Measurements from ENCODE around the gene ENPP7.

ENPP7 gene

GRCh38 chr17:79777894-79778503 lies 47.3 kb downstream of the ENPP7 start, which contains the start of gene CBX2:
CBX2 (plus strand) TSS chr17:79778148; CDS start chr17:79778236, 88 bp downstream.
- peak; percentile 96 for DNase-seq (ENCODE audit: low spot score)

GRCh38 chr17:79778504-79779083 lies 47.9 kb downstream of the ENPP7 start:
- DNase-seq (ENCODE audit: low spot score) = peak; percentile 57

DNA sequence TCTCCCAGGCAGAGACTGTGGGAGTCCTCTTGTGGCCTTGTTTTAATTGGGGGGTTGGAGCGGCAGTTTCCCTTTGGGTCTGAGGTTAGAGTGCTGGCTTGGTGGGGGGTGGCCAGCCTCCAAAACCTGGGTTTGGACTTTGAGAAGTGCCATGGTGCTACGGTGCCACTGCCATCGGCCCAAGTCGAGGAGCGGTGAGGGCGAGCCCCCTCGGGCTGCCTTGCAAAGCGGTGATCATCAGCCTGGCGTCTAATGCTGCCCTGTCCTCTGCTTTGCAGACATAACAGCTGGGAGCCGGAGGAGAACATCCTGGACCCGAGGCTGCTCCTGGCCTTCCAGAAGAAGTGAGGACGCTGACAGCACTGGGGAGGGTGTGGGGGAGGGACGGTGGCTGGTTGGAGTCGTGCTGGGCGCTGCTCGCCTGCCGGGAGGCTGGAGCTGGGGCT lies 48.4 kb downstream of the ENPP7 start:
- DNase-seq (ENCODE audit: low spot score) = no peak

DNA sequence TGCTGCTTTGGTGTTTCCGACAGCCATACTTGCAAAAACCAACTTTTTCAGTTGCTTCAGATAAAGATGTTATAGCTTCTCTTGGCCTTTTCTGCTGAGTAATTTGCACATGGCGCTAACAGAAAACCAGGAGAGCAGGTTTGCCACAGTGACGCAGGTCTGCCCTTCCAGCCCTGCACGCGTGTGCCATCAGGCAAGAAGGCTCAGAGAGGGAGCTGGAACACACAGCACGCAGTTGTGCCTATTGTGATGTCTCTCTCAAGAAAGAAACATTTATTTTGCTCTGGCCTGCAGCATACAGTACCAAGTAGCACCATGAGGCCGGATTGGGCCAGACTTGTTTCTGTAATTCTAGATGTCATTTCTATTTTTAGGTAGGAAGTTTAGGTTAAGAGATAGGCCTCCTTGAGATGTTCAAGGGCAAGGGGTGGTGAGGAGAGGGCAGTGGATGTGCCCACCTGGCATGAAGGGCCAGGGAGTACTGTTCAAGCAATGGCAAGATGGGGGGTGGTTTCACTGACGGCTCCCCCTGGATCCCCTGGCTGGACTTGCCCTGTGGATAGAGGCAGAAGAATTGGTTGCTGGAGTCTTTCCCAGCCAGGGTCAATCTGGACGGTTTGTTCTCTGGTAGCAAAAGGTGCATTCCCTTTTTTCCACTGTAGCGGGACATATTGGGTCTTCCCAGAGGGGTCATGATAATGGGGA lies 49.1 kb downstream of the ENPP7 start:
- DNase-seq (ENCODE audit: low spot score) = no peak

- no peak for DNase-seq (ENCODE audit: low spot score)
These were observed 50.4 kb downstream of the ENPP7 start for GRCh38 chr17:79781012-79781650.

- DNase-seq (ENCODE audit: low spot score) = no peak
These were observed 51.2 kb downstream of the ENPP7 start for GRCh38 chr17:79781736-79782575.

DNA sequence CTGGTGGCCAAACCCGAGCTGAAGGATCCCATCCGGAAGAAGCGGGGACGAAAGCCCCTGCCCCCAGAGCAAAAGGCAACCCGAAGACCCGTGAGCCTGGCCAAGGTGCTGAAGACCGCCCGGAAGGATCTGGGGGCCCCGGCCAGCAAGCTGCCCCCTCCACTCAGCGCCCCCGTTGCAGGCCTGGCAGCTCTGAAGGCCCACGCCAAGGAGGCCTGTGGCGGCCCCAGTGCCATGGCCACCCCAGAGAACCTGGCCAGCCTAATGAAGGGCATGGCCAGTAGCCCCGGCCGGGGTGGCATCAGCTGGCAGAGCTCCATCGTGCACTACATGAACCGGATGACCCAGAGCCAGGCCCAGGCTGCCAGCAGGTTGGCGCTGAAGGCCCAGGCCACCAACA lies 53.1 kb downstream of the ENPP7 start:
- DNase-seq (ENCODE audit: low spot score) = no peak

DNA sequence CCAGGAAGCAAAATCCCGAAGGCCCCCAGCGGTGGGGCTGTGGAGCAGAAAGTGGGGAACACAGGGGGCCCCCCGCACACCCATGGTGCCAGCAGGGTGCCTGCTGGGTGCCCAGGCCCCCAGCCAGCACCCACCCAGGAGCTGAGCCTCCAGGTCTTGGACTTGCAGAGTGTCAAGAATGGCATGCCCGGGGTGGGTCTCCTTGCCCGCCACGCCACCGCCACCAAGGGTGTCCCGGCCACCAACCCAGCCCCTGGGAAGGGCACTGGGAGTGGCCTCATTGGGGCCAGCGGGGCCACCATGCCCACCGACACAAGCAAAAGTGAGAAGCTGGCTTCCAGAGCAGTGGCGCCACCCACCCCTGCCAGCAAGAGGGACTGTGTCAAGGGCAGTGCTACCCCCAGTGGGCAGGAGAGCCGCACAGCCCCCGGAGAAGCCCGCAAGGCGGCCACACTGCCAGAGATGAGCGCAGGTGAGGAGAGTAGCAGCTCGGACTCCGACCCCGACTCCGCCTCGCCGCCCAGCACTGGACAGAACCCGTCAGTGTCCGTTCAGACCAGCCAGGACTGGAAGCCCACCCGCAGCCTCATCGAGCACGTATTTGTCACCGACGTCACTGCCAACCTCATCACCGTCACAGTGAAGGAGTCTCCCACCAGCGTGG lies 53.7 kb downstream of the ENPP7 start:
- DNase-seq (ENCODE audit: low spot score) = no peak

DNA sequence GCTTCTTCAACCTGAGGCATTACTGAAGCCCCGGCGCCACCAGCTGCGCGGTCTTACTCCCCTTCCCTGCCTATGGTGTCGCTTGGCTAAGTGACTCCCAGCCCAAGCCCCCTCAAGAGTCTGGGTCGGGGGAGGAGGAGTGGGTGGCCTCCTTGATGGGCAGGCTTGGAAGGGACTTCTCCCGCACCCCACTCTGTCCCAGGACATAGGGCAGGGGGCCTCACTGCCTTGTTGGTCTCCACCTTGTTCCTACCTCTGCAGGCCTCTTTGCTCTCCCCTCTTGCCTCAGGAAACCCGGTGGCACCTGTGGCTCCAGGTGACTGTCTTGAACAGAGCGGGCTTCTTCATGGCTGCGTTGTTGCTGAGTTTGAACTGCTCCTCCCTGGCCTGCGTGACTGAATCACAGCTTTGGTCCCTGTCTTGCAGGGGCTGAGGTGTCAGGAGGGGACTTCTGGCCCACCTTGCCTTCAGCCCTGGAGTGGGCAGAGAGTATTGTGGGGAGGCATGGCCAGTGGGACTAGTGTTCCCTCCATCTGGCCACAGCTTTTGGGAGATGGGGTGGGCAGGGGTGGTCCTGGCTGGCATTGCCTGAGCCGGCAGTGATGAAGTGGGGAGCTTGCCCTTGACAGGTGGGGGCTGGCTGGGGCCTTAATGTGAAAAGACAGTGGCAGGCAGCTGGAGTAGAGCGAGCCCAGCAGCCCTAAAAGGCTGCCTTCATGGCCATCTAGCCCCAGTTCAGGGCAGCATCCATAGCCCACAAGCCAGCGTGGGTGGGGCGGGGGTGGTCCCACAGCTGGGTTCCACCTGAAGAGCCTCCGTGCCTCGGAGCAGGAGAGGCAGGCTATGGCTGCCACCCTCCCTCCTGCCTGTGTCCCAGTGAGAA lies 54.5 kb downstream of the ENPP7 start:
- DNase-seq (ENCODE audit: low spot score) = no peak

DNA sequence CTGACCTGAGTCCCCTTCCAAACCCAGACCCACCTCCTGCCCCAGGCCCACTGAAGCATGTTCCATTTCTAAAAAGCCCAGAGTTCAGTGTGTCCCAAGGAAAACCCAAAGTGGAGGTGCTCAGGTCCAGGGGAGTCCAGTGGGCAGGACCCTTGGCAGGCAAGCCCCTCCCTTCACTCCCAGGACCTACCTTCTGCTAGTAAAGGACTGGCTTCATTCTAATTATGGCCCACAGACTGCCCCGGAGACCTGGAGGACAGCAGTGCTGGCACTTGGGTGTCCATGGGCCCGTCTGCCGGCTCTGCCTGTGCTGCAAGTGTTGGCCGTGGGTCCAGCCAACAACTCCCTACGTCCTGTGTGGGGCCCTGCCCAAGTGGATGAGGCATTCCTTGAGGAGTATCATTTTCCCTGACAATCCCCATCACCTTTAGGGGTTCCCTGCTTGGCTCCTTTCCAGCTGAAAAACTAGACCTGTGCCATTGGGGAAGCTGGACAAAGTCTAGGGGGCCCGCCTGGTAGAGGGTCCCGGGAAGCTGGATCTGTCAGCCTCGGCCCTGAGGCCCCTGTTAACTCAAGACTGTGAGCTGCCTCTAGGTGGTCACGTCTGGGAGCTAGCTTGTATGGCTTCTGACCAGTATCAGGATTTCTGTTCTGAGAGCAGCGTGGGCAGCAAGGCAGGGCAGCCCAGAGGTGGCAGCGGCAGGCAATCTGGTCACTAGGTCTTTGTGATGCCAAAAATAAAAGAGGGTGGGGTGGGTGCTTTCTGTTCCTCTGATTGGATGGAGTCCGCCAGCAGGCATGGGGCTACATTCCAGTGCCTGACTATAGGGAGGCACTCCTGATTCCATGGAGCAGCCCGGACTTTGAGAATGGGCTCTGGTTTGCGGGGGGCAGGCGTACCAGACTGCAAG lies 55.4 kb downstream of the ENPP7 start:
- no peak for DNase-seq (ENCODE audit: low spot score)

DNA sequence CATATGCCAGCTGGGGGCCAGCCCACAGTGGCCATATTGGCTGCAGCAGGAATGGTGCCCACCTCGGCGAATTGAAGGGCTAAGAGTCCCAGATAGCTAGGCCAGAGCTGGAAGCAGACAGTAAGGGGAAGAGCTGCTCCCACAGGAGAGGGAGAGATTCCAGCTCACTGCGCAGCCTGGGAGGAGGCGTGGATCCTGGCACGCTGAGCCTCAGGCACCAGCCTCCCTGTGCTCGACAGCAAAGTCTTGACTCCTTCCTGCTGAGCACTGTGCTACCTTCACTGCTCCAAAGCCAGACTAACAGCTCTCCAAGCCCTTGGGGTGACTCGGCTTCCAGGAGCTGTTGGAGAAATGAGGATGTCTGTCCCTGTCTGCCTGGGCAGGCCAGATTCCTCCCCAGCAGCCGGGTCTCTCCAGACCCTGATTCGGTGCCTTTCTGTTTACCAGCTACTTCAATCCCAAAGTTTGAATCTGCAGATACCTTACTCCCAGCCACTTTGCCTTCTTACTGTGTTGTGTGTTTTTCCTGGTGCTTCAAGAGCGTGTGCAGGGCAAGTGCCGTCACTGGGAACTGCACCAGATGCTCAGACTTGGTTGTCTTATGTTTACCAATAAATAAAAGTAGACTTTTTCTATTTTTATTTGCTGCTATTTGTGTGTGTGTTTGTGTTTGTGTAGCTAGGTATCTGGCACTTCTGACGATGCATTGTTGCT lies 56.3 kb downstream of the ENPP7 start:
- DNase-seq (ENCODE audit: low spot score) = no peak

- DNase-seq (ENCODE audit: low spot score) = no peak
These were observed 57.7 kb downstream of the ENPP7 start for GRCh38 chr17:79788455-79788854.

- DNase-seq (ENCODE audit: low spot score) = no peak
These were observed 58.5 kb downstream of the ENPP7 start for GRCh38 chr17:79788989-79789942.

GRCh38 chr17:79789943-79790804 lies 59.4 kb downstream of the ENPP7 start:
- peak; percentile 82 for DNase-seq (ENCODE audit: low spot score)

GRCh38 chr17:79790805-79791734 lies 60.3 kb downstream of the ENPP7 start:
- no peak for DNase-seq (ENCODE audit: low spot score)
